Loucy (cell line): ENCODE measurements around the gene SNX12.
A peak's percentile ranks its signal among the peaks of the same experiment; 100 is the strongest.

Experiments used
- CTCF ChIP-seq: fragments of 200-600 bp; sonication (generic); conservative IDR thresholded peaks from 2 replicates; pipeline ENCODE4 v1.5.1; 2014; ENCODE audit warnings: mild to moderate bottlenecking, antibody characterized with exemption, low read length
- EZH2phosphoT487 ChIP-seq: fragments of 200-600 bp; IDR thresholded peaks from 2 replicates; pipeline ENCODE4 v1.6.1; 2018; ENCODE audit warnings: antibody characterized with exemption, mild to moderate bottlenecking, moderate library complexity, borderline replicate concordance

GRCh38 chrX:71098302-71098701, 30.2 kb upstream of the SNX12 start:
- TF ChIP-seq CTCF: peak; percentile 64
- no peak for TF ChIP-seq EZH2phosphoT487
